Loucy (cell line): ENCODE measurements around the gene TMEM161A.

ENCODE experiments used
- CTCF ChIP-seq: fragments of 200-600 bp; sonication (generic); conservative IDR thresholded peaks from 2 replicates; pipeline ENCODE4 v1.5.1; 2014; ENCODE audit warnings: mild to moderate bottlenecking, antibody characterized with exemption, low read length
- EZH2phosphoT487 ChIP-seq: fragments of 200-600 bp; IDR thresholded peaks from 2 replicates; pipeline ENCODE4 v1.6.1; 2018; ENCODE audit warnings: antibody characterized with exemption, mild to moderate bottlenecking, moderate library complexity, borderline replicate concordance

GRCh38 chr19:19123386-19123785 is 14.9 kb downstream of the TMEM161A start:
- TF ChIP-seq CTCF (no peak), EZH2phosphoT487 (no peak)
